ENCODE results near the gene ALDOB.
"Not testable (repeated sequence)": the region's sequence is repeated elsewhere in the genome, so short reads cannot be mapped to it uniquely, and the experiment has no call there.

ALDOB gene

GRCh38 chr9:101421653-101422065 is 13.9 kb downstream of the ALDOB start:
- DNase-seq (ENCODE audit: low read depth), result no peak

- no peak for DNase-seq (ENCODE audit: low read depth)
These were observed 15.7 kb downstream of the ALDOB start for GRCh38 chr9:101419863-101420262.

GRCh38 chr9:101418518-101419430 is 16.8 kb downstream of the ALDOB start:
- no peak for DNase-seq (ENCODE audit: low read depth)

DNA sequence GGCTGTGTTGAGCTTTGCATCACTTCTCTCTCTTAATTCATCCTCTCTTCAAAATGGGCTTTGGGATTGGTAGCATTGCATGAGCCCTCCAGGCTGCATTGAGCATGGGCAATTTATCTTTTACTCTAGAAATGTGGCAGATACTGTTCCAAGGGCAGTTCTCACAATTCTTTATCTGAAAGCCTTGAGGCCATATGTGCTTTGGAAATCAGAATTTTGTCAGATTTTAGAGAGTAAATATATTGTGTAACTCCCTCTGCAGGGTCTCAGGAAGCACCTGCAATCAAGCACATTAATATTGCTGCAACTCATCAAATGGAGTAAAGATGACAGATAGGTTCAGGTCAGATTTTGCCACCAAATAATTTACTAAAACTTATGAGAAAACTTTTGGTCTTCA is 17.6 kb downstream of the ALDOB start:
- no peak for DNase-seq (ENCODE audit: low read depth)

GRCh38 chr9:101417389-101417788 is 18.2 kb downstream of the ALDOB start:
- DNase-seq (ENCODE audit: low read depth), result no peak

- no peak for DNase-seq (ENCODE audit: low read depth)
These were observed 20.0 kb downstream of the ALDOB start for GRCh38 chr9:101415578-101415977.

GRCh38 chr9:101414839-101415238 is 20.7 kb downstream of the ALDOB start:
- DNase-seq (ENCODE audit: low read depth), result no peak

GRCh38 chr9:101409079-101409477 is 26.5 kb downstream of the ALDOB start:
- DNase-seq (ENCODE audit: low read depth), result no peak

GRCh38 chr9:101408374-101409078 is 27.0 kb downstream of the ALDOB start:
- no peak for DNase-seq (ENCODE audit: low read depth)

- no peak for DNase-seq (ENCODE audit: low read depth)
These were observed 31.9 kb downstream of the ALDOB start for GRCh38 chr9:101403516-101404285.

DNA sequence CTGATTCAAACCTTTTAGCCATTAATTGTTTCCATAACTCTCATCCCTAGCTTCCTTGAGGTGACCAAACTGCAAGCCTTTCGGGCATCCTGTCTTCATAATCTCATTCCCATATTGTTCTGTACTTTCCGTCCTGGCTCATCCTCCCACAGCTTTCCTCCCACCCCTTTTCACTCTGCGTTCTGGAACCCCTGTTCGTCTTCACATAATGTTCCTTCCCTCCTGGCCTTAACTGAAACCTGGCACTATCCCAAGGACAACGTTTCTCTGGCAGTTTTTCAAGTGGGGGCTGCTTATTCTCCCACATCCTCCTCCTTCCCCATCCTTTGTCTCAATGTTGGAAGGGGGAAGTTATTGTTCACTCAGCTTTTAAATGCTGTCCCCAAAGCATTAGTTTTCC is 35.5 kb downstream of the ALDOB start:
- DNase-seq (ENCODE audit: low read depth), result no peak

- DNase-seq (ENCODE audit: low read depth), result no peak
These were observed 36.0 kb downstream of the ALDOB start for GRCh38 chr9:101399643-101399970.

DNA sequence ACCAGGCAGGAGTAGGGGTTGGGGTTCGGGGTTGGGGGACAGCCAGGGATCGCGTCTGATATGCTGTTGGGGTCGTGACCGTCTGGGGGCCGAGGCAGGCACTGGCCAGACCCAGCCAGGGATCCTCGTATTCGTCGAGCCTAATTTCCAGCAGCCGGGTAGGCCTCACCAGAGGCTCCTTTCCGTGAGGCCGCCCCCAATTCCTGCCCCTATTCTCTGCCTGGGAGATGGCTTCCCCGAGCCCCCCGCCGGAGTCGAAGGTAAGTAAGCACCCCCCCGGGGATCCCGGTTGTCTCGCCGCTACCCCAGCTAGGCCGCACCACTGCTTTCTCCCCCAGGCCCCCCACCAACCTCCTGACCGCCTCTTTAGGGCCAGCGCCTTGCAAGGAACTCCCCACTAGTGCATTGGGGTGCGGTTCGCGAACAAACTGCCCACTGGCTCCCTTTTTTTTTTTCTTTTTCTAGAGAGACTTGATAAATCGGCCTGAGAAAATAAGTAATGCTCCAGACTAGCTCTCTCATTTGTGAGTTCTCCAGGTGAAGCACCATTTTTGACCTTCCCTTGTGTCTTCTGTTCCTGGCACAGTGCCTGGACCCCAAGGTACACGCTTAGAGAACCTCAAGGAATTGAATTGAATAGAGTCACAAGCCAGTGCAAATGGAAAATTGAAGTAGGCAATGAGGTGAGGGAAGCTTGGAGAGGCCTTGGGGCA is 36.5 kb downstream of the ALDOB start:
- no peak for DNase-seq (ENCODE audit: low read depth)

- DNase-seq (ENCODE audit: low read depth), result peak; percentile 94
These were observed 37.3 kb downstream of the ALDOB start, which contains the start of the genes MRPL50 and ZNF189 for GRCh38 chr9:101398068-101398929. Gene MRPL50, minus strand, starts transcription at chr9:101398618. Its CDS starts 26 bp downstream, at chr9:101398592. Gene ZNF189, plus strand, starts transcription at chr9:101398851. Its CDS starts 306 bp downstream, at chr9:101399157.

- DNase-seq (ENCODE audit: low read depth), result no peak
These were observed 37.9 kb downstream of the ALDOB start for GRCh38 chr9:101397746-101398067.

GRCh38 chr9:101394687-101395086 is 40.9 kb downstream of the ALDOB start:
- no peak for DNase-seq (ENCODE audit: low read depth)

DNA sequence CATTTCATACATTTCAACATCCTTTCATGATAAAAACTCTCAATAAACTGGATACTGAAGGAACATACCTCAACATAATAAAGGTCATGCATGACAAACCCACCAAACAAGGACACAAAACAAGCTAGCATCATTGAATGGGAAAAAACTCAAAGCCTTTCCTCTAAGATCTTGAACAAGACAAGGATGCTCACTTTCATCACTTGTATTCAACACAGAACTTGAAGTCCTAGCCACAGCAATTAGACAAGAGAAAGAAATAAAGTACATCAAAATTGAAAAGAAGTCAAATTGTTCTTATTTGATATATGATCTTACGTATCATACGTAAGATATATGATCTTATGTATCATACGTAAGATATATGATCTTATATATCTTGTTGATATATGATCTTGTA is 42.4 kb downstream of the ALDOB start:
- no peak for DNase-seq (ENCODE audit: low read depth)

- no peak for DNase-seq (ENCODE audit: low read depth)
These were observed 47.0 kb downstream of the ALDOB start for GRCh38 chr9:101388507-101388993.

- no peak for DNase-seq (ENCODE audit: low read depth)
These were observed 47.6 kb downstream of the ALDOB start for GRCh38 chr9:101387871-101388506.

DNA sequence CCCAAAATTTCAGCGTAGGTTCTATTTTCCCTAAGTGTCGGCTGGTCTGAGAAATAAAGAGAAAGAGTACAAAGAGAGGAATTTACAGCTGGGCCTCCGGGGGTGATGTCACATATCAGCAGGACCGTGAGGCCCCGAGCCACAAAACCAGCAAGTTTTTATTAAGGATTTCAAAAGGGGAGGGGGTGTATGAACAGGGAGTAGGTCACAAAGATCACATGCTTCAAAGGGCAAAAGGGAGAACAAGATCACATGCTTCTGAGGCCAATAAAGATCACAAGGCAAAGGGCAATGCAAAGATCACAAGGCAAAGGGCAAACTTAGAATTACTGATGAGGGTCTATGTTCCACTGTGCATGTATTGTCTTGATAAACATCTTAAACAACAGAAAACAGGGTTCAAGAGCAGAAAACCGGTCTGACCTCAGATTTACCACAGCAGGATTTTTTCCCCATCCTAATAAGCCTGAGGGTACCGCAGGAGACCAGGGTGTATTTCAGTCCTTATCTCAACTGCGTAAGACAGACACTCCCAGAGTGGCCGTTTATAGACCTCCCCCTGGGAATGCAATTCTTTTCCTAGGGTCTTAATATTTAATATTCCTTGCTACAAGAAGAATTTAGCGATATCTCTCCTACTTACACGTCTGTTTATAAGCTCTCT is 50.6 kb downstream of the ALDOB start, which contains the start of gene BAAT:
BAAT (minus strand) TSS at position 134 of the 664 bp plus-strand sequence. CDS start 13,602 bp downstream, outside the sequence.
- DNase-seq (ENCODE audit: low read depth), result not testable (repeated sequence)
